Caco-2 (cell line): Measurements from ENCODE around the gene VEPH1. TPM values are rescaled to one million over a fixed set of nuclear protein-coding genes. Genes with fewer than 3 reads are reported as not detected.

Source experiments
- BruUV-seq: library from RNA; stranded (reverse); fragments of 400-500 nt; replicated peaks from 2 replicates; lab custom pipeline; 2021; lab: Mats Ljungman, UMichigan
- CTCF ChIA-PET: fragments of 300-600 bp; sonication (Branson Sonifier 250); formaldehyde crosslinking; loops from one replicate; lab custom pipeline; 2022; ENCODE audit warnings: antibody characterized with exemption; lab: Charles Lee
- POLR2A ChIA-PET: fragments of 300-600 bp; sonication (Branson Sonifier 250); formaldehyde crosslinking; loops from one replicate; lab custom pipeline; 2022; ENCODE audit warnings: antibody characterized with exemption; lab: Charles Lee
- DNase-seq, 2 experiments: peaks; one replicate each; pipeline versions ENCODE4 v3.0.0 to v3.0.0-alpha.2; 2020 to 2022
- H3K27me3 ChIP-seq: replicated peaks from 2 replicates; pipeline ENCODE4 v1.6.0; 2011; ENCODE audit warnings: low read length; ENCODE audit not compliant: control insufficient read depth, insufficient read depth
- H3K36me3 ChIP-seq: 2 replicates; pipeline ENCODE4 v1.5.1; 2011; ENCODE audit warnings: low read length; ENCODE audit not compliant: control insufficient read depth, insufficient read depth
- H3K4me1 ChIP-seq: fragments of 250-450 bp; sonication (Bioruptor Pico); 2 replicates; pipeline ENCODE4 v1.5.1; 2020; ENCODE audit warnings: mild to moderate bottlenecking
- H3K4me3 ChIP-seq: 2 replicates; pipeline ENCODE4 v1.5.1; 2011; ENCODE audit warnings: low read depth, mild to moderate bottlenecking, control low read depth, low read length
- H3K9me3 ChIP-seq: fragments of 250-450 bp; sonication (Bioruptor Pico); 2 replicates; pipeline ENCODE4 v1.5.1; 2020; ENCODE audit warnings: mild to moderate bottlenecking, moderate library complexity
- H3K27ac Mint-ChIP-seq: one replicate; pipeline ENCODE4 v1.8.0; 2022; ENCODE audit warnings: mixed read lengths; ENCODE audit not compliant: unreplicated experiment
- H3K27me3 Mint-ChIP-seq: one replicate; pipeline ENCODE4 v1.8.0; 2022; ENCODE audit warnings: mixed read lengths; ENCODE audit not compliant: insufficient read depth, unreplicated experiment
- H3K36me3 Mint-ChIP-seq: one replicate; pipeline ENCODE4 v1.8.0; 2022; ENCODE audit warnings: mild to moderate bottlenecking, mixed read lengths; ENCODE audit not compliant: insufficient read depth, unreplicated experiment
- H3K4me1 Mint-ChIP-seq: one replicate; pipeline ENCODE4 v1.8.0; 2022; ENCODE audit warnings: low read depth, mixed read lengths; ENCODE audit not compliant: unreplicated experiment
- H3K4me3 Mint-ChIP-seq: one replicate; pipeline ENCODE4 v1.8.0; 2022; ENCODE audit warnings: mild to moderate bottlenecking, moderate library complexity, mixed read lengths; ENCODE audit not compliant: unreplicated experiment
- H3K9me3 Mint-ChIP-seq: one replicate; pipeline ENCODE4 v1.8.0; 2022; ENCODE audit warnings: mixed read lengths; ENCODE audit not compliant: unreplicated experiment
- CTCF ChIP-seq, 2 experiments: fragments of 200-600 bp in 1 of 2; IDR thresholded peaks; 1 replicate in 1 of 2; 2 replicates in 1 of 2; pipeline versions ENCODE4 v1.5.1 to v1.8.0; 2011 to 2022; ENCODE audit warnings: antibody characterized with exemption in 1 of 2, control low read depth in 1 of 2, inconsistent platforms in 1 of 2, low read depth in 1 of 2, low read length in 1 of 2, mild to moderate bottlenecking in 1 of 2, moderate library complexity in 1 of 2; ENCODE audit not compliant: insufficient read depth in 1 of 2, severe bottlenecking in 1 of 2, unreplicated experiment in 1 of 2
- intact Hi-C: fragments of 100-400 bp; cut with micrococcal nuclease; formaldehyde crosslinking; loops from one replicate; pipeline ENCODE4 v1.10.0; 2022; ENCODE audit not compliant: unreplicated experiment
- total RNA-seq: library from RNA; stranded (reverse); gene quantifications from 2 replicates; pipeline ENCODE4 v1.2.3, GENCODE V29; 2022

VEPH1 gene
- total RNA-seq, 1 experiment from 2014 or later, result 12.0 TPM

DNA sequence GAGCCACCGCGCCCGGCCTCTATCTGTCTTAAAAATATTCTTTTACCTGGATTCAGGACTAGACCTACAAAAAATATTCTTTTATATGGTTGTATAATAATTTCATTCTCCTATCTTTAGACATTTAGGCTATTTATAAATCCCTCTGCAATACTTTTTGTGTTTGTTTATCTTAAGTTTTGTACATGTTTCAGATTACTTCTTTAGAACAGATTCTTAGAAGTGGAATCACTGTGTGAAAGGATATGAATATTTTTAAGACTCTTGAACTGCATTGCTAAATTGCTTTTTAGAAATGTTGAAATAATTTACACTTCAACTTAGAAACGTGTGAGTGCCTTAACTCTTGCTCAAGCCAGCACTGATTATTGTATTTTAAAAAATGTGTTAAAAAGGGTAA is 197.8 kb downstream of the VEPH1 start:
- Mint-ChIP-seq H3K4me3 (no peak overlapping the region), H3K4me1 (no peaks in the 10 kb centered on the region), H3K36me3 (no peaks in the 10 kb centered on the region), H3K27me3 (peaks cover 7% of the 10 kb centered on the region), H3K27ac (no peak overlapping the region), H3K9me3 (no peaks in the 10 kb centered on the region)
- BruUV-seq, result no TSS peak
- TF ChIP-seq CTCF (IDR thresholded peaks at IDR 0.05; ENCODE audit: insufficient read depth in 1 of 2, low read depth in 1 of 2, low read length in 1 of 2, severe bottlenecking in 1 of 2, unreplicated experiment in 1 of 2), result no peak
- Histone ChIP-seq H3K36me3 (no peaks in the 10 kb centered on the region), H3K27me3 (no peaks in the 10 kb centered on the region), H3K4me1 (no peaks in the 10 kb centered on the region), H3K9me3 (no peaks in the 10 kb centered on the region), H3K4me3 (no peak overlapping the region)
- ChIA-PET POLR2A (interaction anchor here (0.6 kb wide), 1 partner anchor 15 kb away, joined by 3 read pairs; no protein-coding TSS in a partner anchor), CTCF (interaction anchor here (0.6 kb wide), 1 partner anchor 306 kb away, joined by 3 read pairs; no protein-coding TSS in a partner anchor)
- no peak for DNase-seq
- intact Hi-C loops, result no loop called here

- no peaks in the 10 kb centered on the region for H3K4me1 ChIP-seq
- no peaks in the 10 kb centered on the region for H3K36me3 ChIP-seq
- Mint-ChIP-seq H3K4me3 (no peak overlapping the region), H3K4me1 (no peaks in the 10 kb centered on the region), H3K9me3 (no peaks in the 10 kb centered on the region), H3K36me3 (no peaks in the 10 kb centered on the region), H3K27ac (no peak overlapping the region), H3K27me3 (peaks cover 18% of the 10 kb centered on the region)
- no peaks in the 10 kb centered on the region; the same call in 1 of the 2 replicates for H3K27me3 ChIP-seq
- no peak for DNase-seq
- BruUV-seq, result no TSS peak
- intact Hi-C loops, result no loop called here
- no peak for TF ChIP-seq CTCF (IDR thresholded peaks at IDR 0.05; ENCODE audit: insufficient read depth in 1 of 2, low read depth in 1 of 2, low read length in 1 of 2, severe bottlenecking in 1 of 2, unreplicated experiment in 1 of 2)
- ChIA-PET CTCF (no interaction called here), POLR2A (no interaction called here)
- H3K4me3 ChIP-seq, result no peak overlapping the region
- no peaks in the 10 kb centered on the region for H3K9me3 ChIP-seq
Observed at GRCh38 chr3:157301755-157302154, 201.5 kb downstream of the VEPH1 start.

DNA sequence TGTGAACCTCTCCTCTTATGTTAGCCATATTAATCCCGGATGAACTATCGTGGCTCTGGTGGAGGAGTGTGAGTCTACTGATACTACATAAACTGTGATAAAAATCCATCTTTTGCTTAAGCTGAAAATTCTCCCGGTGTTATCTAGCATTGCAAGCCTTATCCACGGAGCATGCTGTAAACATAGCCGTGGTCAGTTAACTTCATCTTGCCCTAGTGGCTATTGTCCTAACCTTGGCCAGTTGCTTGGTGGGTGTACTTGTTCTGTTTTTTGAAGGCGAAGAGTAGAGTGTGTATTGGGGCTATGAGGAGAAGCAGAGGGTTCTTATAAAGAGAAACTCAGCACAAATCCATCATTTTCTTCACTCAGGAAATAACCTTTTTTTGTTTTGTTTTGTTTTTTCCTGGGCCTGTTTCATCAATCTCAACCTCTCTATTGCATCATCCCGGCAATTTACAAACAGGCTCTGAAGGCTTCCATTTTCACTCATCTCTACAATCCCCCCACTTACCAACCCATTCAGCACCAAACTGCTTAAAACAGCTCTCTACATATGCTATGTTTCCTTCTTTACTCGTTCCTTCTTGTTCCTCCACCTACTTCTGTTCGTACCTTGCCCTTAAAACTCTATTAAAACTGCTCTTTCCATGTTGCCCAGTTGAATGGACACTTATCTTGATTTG is 202.1 kb downstream of the VEPH1 start:
- no peak overlapping the region for H3K4me3 Mint-ChIP-seq
- intact Hi-C loops, result no loop called here
- H3K36me3 Mint-ChIP-seq, result no peaks in the 10 kb centered on the region
- H3K9me3 Mint-ChIP-seq, result no peaks in the 10 kb centered on the region
- no peak for TF ChIP-seq CTCF (IDR thresholded peaks at IDR 0.05; ENCODE audit: insufficient read depth in 1 of 2, low read depth in 1 of 2, low read length in 1 of 2, severe bottlenecking in 1 of 2, unreplicated experiment in 1 of 2)
- H3K4me3 ChIP-seq, result no peak overlapping the region
- peaks cover 18% of the 10 kb centered on the region for H3K27me3 Mint-ChIP-seq
- no peaks in the 10 kb centered on the region for H3K9me3 ChIP-seq
- BruUV-seq, result no TSS peak
- DNase-seq, result no peak
- H3K36me3 ChIP-seq, result no peaks in the 10 kb centered on the region
- no peak overlapping the region for H3K27ac Mint-ChIP-seq
- H3K4me1 ChIP-seq, result no peaks in the 10 kb centered on the region
- ChIA-PET POLR2A (no interaction called here), CTCF (no interaction called here)
- no peaks in the 10 kb centered on the region; the same call in 1 of the 2 replicates for H3K27me3 ChIP-seq
- H3K4me1 Mint-ChIP-seq, result no peaks in the 10 kb centered on the region
